HL-60 (cell line): ENCODE results near the gene PACSIN1.

Experiments
- DNase-seq, 2 experiments: peaks; one replicate each; pipeline ENCODE4 v3.0.0-alpha.2; 2010 to 2020; ENCODE audit warnings: low read depth in 1 of 2, low spot score in 1 of 2
- H3K27ac ChIP-seq: fragments of 250-450 bp; sonication (Bioruptor Pico); replicated peaks from 2 replicates; pipeline ENCODE4 v1.5.1; 2020; ENCODE audit warnings: mild to moderate bottlenecking, moderate library complexity
- H3K27me3 ChIP-seq: fragments of 250-450 bp; sonication (Bioruptor Pico); 2 replicates; pipeline ENCODE4 v1.5.1; 2021; ENCODE audit warnings: mild to moderate bottlenecking, moderate library complexity; ENCODE audit not compliant: insufficient read depth, poor library complexity, severe bottlenecking
- H3K4me3 ChIP-seq: replicated peaks from 2 replicates; pipeline ENCODE4 v1.5.1; 2011; ENCODE audit warnings: mild to moderate bottlenecking, control low read depth, low read length; ENCODE audit not compliant: insufficient read depth
- CTCF ChIP-seq: IDR thresholded peaks from one replicate; pipeline ENCODE4 v1.5.1; 2011; ENCODE audit warnings: low read length, control low read depth, inconsistent platforms; ENCODE audit not compliant: insufficient read depth
- GABPA ChIP-seq: IDR thresholded peaks from 2 replicates; pipeline ENCODE4 v1.6.1; 2012; ENCODE audit warnings: low read depth
- POLR2AphosphoS5 ChIP-seq: IDR thresholded peaks from 2 replicates; pipeline ENCODE4 v1.6.1; 2012; ENCODE audit warnings: low read depth
- SPI1 ChIP-seq: IDR thresholded peaks from 2 replicates; pipeline ENCODE4 v1.6.1; 2012; ENCODE audit warnings: low read depth, mild to moderate bottlenecking, borderline replicate concordance
- TF ChIP-seq, protein P1 (sequence below): IDR thresholded peaks from 2 replicates; pipeline ENCODE4 v1.6.1; 2012; ENCODE audit warnings: low read depth; ENCODE audit not compliant: insufficient replicate concordance

The PACSIN1 gene

GRCh38 chr6:34562350-34562749 is 96.5 kb downstream of the PACSIN1 start:
- no peak for DNase-seq
- no peak for TF ChIP-seq CTCF
- TF ChIP-seq SPI1, result no peak
- TF ChIP-seq POLR2AphosphoS5, result no peak
- TF ChIP-seq, protein P1, sequence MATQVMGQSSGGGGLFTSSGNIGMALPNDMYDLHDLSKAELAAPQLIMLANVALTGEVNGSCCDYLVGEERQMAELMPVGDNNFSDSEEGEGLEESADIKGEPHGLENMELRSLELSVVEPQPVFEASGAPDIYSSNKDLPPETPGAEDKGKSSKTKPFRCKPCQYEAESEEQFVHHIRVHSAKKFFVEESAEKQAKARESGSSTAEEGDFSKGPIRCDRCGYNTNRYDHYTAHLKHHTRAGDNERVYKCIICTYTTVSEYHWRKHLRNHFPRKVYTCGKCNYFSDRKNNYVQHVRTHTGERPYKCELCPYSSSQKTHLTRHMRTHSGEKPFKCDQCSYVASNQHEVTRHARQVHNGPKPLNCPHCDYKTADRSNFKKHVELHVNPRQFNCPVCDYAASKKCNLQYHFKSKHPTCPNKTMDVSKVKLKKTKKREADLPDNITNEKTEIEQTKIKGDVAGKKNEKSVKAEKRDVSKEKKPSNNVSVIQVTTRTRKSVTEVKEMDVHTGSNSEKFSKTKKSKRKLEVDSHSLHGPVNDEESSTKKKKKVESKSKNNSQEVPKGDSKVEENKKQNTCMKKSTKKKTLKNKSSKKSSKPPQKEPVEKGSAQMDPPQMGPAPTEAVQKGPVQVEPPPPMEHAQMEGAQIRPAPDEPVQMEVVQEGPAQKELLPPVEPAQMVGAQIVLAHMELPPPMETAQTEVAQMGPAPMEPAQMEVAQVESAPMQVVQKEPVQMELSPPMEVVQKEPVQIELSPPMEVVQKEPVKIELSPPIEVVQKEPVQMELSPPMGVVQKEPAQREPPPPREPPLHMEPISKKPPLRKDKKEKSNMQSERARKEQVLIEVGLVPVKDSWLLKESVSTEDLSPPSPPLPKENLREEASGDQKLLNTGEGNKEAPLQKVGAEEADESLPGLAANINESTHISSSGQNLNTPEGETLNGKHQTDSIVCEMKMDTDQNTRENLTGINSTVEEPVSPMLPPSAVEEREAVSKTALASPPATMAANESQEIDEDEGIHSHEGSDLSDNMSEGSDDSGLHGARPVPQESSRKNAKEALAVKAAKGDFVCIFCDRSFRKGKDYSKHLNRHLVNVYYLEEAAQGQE, result no peak
- no peak for TF ChIP-seq GABPA
- no peak overlapping the region for H3K27ac ChIP-seq
- H3K27me3 ChIP-seq, result no peaks in the 10 kb centered on the region
- H3K4me3 ChIP-seq, result no peak overlapping the region

DNA sequence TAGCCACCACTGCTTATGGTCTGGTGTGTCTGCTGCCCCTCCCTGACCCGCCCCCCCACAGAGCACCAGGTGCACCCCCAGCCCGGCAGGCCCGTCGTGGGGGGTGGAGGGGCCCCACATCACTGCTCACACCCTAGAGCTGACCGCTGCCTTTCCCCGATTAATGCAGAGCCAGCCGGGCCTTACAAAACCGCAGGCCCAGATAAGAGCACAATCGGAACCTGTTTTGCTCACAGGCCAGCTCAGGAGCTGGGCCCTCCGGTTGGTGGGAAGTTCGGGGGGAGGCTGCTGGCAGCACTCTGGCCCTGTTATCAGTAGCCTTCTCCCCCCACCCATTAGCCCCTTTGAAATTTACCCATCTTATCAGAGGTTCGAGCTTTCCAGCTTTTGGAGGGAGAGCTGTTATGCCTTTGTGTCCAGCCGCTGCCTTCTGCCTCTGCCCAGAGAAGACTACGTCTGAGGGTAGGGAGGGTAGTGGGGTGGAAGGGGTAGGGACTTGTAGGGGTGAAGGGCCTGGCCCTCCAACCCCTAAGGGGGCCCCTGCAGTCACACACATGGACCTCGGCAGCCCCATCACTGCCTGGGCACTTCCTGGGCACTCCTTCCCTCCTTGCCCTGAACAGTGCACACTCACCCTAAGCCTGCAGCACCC is 97.1 kb downstream of the PACSIN1 start:
- TF ChIP-seq CTCF (no peak), SPI1 (no peak), GABPA (no peak), POLR2AphosphoS5 (no peak)
- TF ChIP-seq, protein P1, result no peak
- DNase-seq, result no peak
- Histone ChIP-seq H3K27me3 (no peaks in the 10 kb centered on the region), H3K4me3 (no peak overlapping the region), H3K27ac (no peak overlapping the region)

- no peak overlapping the region for H3K27ac ChIP-seq
Observed at GRCh38 chr6:34563513-34563870, 97.6 kb downstream of the PACSIN1 start.

More at GRCh38 chr6:34563513-34563870, 97.6 kb downstream of the PACSIN1 start:
- no peak for DNase-seq
- Histone ChIP-seq H3K27me3 (peaks cover 2% of the 10 kb centered on the region), H3K4me3 (no peak overlapping the region)
- TF ChIP-seq GABPA (no peak), POLR2AphosphoS5 (no peak), SPI1 (no peak), CTCF (no peak)
- TF ChIP-seq, protein P1, result no peak
